Neural progenitor cell (in vitro differentiated cells): Measurements from ENCODE around the gene NT5C2. TPM values are rescaled to one million over a fixed set of nuclear protein-coding genes. Genes with fewer than 3 reads are reported as not detected.

Experiments used
- DNase-seq: peaks from one replicate; pipeline ENCODE4 v3.0.0-alpha.2; 2016; ENCODE audit warnings: low spot score
- H2AFZ ChIP-seq: fragments of 200-600 bp; sonication (generic); replicated peaks from 2 replicates; pipeline ENCODE4 v1.6.1; 2016; ENCODE audit warnings: antibody characterized with exemption
- H3F3A ChIP-seq: fragments of 200-600 bp; sonication (generic); 2 replicates; pipeline ENCODE4 v1.6.1; 2016; ENCODE audit warnings: antibody characterized with exemption, low read depth
- H3K27ac ChIP-seq: fragments of 200-600 bp; sonication (generic); 2 replicates; pipeline ENCODE4 v1.5.1; 2016; ENCODE audit warnings: mild to moderate bottlenecking
- H3K27me3 ChIP-seq: fragments of 200-600 bp; sonication (generic); 2 replicates; pipeline ENCODE4 v1.6.1; 2016; ENCODE audit warnings: mild to moderate bottlenecking, moderate library complexity
- H3K36me3 ChIP-seq: fragments of 200-600 bp; sonication (generic); 2 replicates; pipeline ENCODE4 v1.5.1; 2016
- H3K4me1 ChIP-seq: fragments of 200-600 bp; sonication (generic); 2 replicates; pipeline ENCODE4 v1.6.1; 2016; ENCODE audit warnings: mixed run types
- H3K4me2 ChIP-seq: fragments of 200-600 bp; sonication (generic); 2 replicates; pipeline ENCODE4 v1.6.1; 2016
- H3K4me3 ChIP-seq: fragments of 200-600 bp; sonication (generic); 2 replicates; pipeline ENCODE4 v1.5.1; 2016
- H3K79me2 ChIP-seq: fragments of 200-600 bp; sonication (generic); 2 replicates; pipeline ENCODE4 v1.6.1; 2016; ENCODE audit warnings: low read depth
- H3K9ac ChIP-seq: fragments of 200-600 bp; sonication (generic); 2 replicates; pipeline ENCODE4 v1.6.1; 2016
- H3K9me3 ChIP-seq: fragments of 200-600 bp; sonication (generic); 2 replicates; pipeline ENCODE4 v1.5.1; 2016; ENCODE audit warnings: low read depth
- H4K20me1 ChIP-seq: fragments of 200-600 bp; sonication (generic); 2 replicates; pipeline ENCODE4 v1.6.1; 2016; ENCODE audit warnings: low read depth
- H3K27ac Mint-ChIP-seq: 3 replicates; pipeline ENCODE4 v1.8.0; 2021; ENCODE audit warnings: mixed read lengths
- H3K27me3 Mint-ChIP-seq: 2 replicates; pipeline ENCODE4 v1.8.0; 2022; ENCODE audit warnings: low read depth, mild to moderate bottlenecking, inconsistent platforms, moderate library complexity, mixed read lengths; ENCODE audit not compliant: insufficient read depth
- H3K36me3 Mint-ChIP-seq: 3 replicates; pipeline ENCODE4 v1.8.0; 2021; ENCODE audit warnings: mixed read lengths
- H3K4me1 Mint-ChIP-seq: 3 replicates; pipeline ENCODE4 v1.8.0; 2021; ENCODE audit warnings: mixed read lengths
- H3K4me3 Mint-ChIP-seq: 3 replicates; pipeline ENCODE4 v1.8.0; 2021; ENCODE audit warnings: mild to moderate bottlenecking, moderate library complexity, mixed read lengths
- H3K9me3 Mint-ChIP-seq: 3 replicates; pipeline ENCODE4 v1.8.0; 2020; ENCODE audit warnings: mixed read lengths
- CTCF ChIP-seq: fragments of 200-600 bp; sonication (generic); IDR thresholded peaks from 2 replicates; pipeline ENCODE4 v1.5.1; 2017; ENCODE audit warnings: antibody characterized with exemption, mild to moderate bottlenecking
- EZH2 ChIP-seq: fragments of 200-600 bp; sonication (generic); IDR thresholded peaks from 2 replicates; pipeline ENCODE4 v1.6.1; 2017; ENCODE audit warnings: antibody characterized with exemption, mild to moderate bottlenecking, moderate library complexity
- EZH2phosphoT487 ChIP-seq: fragments of 200-600 bp; sonication (generic); IDR thresholded peaks from 2 replicates; pipeline ENCODE4 v1.6.1; 2017; ENCODE audit warnings: antibody characterized with exemption
- total RNA-seq: library from RNA; depleted of rRNA; stranded (reverse); fragments of >200 nt; gene quantifications from 2 replicates; pipeline ENCODE4 v1.2.3, GENCODE V29; 2015; ENCODE audit warnings: low replicate concordance

The NT5C2 gene
- total RNA-seq, 1 donor from 2014 or later = 63.6 TPM

- Histone ChIP-seq H3K4me3 (no peak overlapping the region), H3F3A (no peaks in the 10 kb centered on the region), H3K4me1 (peaks cover 3% of the 10 kb centered on the region), H3K27me3 (no peaks in the 10 kb centered on the region), H3K4me2 (no peak overlapping the region), H3K9me3 (no peaks in the 10 kb centered on the region), H4K20me1 (no peaks in the 10 kb centered on the region), H3K9ac (no peak overlapping the region), H2AFZ (no peak overlapping the region), H3K36me3 (no peaks in the 10 kb centered on the region), H3K27ac (no peak overlapping the region), H3K79me2 (no peaks in the 10 kb centered on the region)
- no peaks in the 10 kb centered on the region for H3K27me3 Mint-ChIP-seq
- peaks cover 9% of the 10 kb centered on the region for H3K36me3 Mint-ChIP-seq
- H3K27ac Mint-ChIP-seq = no peak overlapping the region
- H3K4me3 Mint-ChIP-seq = no peak overlapping the region
- DNase-seq = no peak
- no peak for TF ChIP-seq EZH2
- H3K4me1 Mint-ChIP-seq = no peaks in the 10 kb centered on the region
- no peaks in the 10 kb centered on the region for H3K9me3 Mint-ChIP-seq
These were observed 89.1 kb downstream of the NT5C2 start for GRCh38 chr10:103103989-103104388.

DNA sequence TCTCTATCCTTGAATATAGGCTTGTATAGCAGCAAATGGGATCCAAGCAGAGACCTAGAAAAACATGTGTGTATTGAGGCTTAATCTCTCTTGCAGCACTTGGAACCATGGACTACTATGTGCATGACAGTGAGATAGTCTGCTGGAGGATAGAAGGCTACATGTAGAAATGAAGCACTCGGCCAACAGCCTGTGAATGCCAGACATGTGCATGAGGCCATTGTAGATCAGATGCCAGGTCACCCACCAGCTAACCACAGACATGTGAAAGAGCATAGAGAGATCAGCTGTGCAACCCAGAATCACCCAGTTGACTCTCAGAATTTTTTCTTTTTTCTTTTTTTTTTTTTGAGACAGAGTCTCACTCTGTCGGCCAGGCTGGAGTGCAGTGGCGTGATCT is 90.9 kb downstream of the NT5C2 start:
- TF ChIP-seq EZH2phosphoT487 (no peak), EZH2 (no peak), CTCF (no peak)
- Histone ChIP-seq H3K9ac (no peak overlapping the region), H3K27me3 (no peaks in the 10 kb centered on the region), H2AFZ (no peak overlapping the region), H3K36me3 (peaks cover 7% of the 10 kb centered on the region), H3K79me2 (no peaks in the 10 kb centered on the region), H4K20me1 (no peaks in the 10 kb centered on the region), H3K9me3 (no peaks in the 10 kb centered on the region), H3K4me2 (no peak overlapping the region), H3K4me1 (peaks cover 3% of the 10 kb centered on the region), H3K4me3 (no peak overlapping the region), H3F3A (no peaks in the 10 kb centered on the region), H3K27ac (no peak overlapping the region)
- no peaks in the 10 kb centered on the region for H3K9me3 Mint-ChIP-seq
- H3K27me3 Mint-ChIP-seq = no peaks in the 10 kb centered on the region
- no peaks in the 10 kb centered on the region for H3K4me1 Mint-ChIP-seq
- H3K36me3 Mint-ChIP-seq = peaks cover 10% of the 10 kb centered on the region
- no peak overlapping the region for H3K4me3 Mint-ChIP-seq
- DNase-seq = no peak
- no peak overlapping the region for H3K27ac Mint-ChIP-seq

GRCh38 chr10:103100620-103101019 is 92.5 kb downstream of the NT5C2 start:
- no peaks in the 10 kb centered on the region for H3K9me3 Mint-ChIP-seq
- peaks cover 14% of the 10 kb centered on the region for H3K36me3 Mint-ChIP-seq
- H3K4me2 ChIP-seq = no peak overlapping the region
- H3K79me2 ChIP-seq = no peaks in the 10 kb centered on the region
- H3K4me3 ChIP-seq = no peak overlapping the region
- H3K27ac ChIP-seq = no peak overlapping the region
- no peaks in the 10 kb centered on the region for H3K9me3 ChIP-seq
- no peaks in the 10 kb centered on the region for H3K27me3 ChIP-seq
- no peaks in the 10 kb centered on the region for H3F3A ChIP-seq
- H3K36me3 ChIP-seq = peaks cover 7% of the 10 kb centered on the region
- H3K9ac ChIP-seq = no peak overlapping the region
- H4K20me1 ChIP-seq = no peaks in the 10 kb centered on the region
- no peaks in the 10 kb centered on the region for H3K27me3 Mint-ChIP-seq
- no peaks in the 10 kb centered on the region for H3K4me1 Mint-ChIP-seq
- DNase-seq = no peak
- H3K27ac Mint-ChIP-seq = no peak overlapping the region
- H3K4me1 ChIP-seq = peaks cover 3% of the 10 kb centered on the region
- no peak overlapping the region for H3K4me3 Mint-ChIP-seq
- H2AFZ ChIP-seq = no peak overlapping the region
- TF ChIP-seq EZH2 = no peak
- TF ChIP-seq CTCF = no peak
- no peak for TF ChIP-seq EZH2phosphoT487

DNA sequence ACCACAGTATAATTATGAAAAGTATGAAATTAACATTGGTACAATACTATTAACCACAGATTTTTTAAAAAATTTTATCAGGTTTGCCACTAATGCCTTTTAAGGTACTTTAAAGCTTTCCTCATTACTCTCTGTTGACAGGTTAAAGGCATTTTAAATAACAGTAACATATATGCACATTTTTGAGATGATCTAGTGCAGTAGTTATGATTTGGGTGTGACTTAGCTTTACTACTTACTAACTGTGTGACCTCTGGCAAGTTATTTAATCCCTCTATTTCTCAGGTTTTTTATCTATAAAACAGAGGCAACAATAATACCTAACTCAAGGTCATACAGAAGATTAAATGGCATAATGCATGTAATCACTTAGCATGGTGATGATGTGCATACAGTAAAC is 94.8 kb downstream of the NT5C2 start:
- no peaks in the 10 kb centered on the region for H3K9me3 Mint-ChIP-seq
- TF ChIP-seq CTCF (no peak), EZH2 (no peak), EZH2phosphoT487 (no peak)
- H3K36me3 ChIP-seq = peaks cover 7% of the 10 kb centered on the region
- H3K27ac ChIP-seq = no peak overlapping the region
- H3K9me3 ChIP-seq = no peaks in the 10 kb centered on the region
- no peak overlapping the region for H3K27ac Mint-ChIP-seq
- no peak overlapping the region for H3K9ac ChIP-seq
- no peaks in the 10 kb centered on the region for H3K27me3 Mint-ChIP-seq
- H3K4me3 Mint-ChIP-seq = no peak overlapping the region
- H3K79me2 ChIP-seq = no peaks in the 10 kb centered on the region
- H3K27me3 ChIP-seq = no peaks in the 10 kb centered on the region
- peaks cover 3% of the 10 kb centered on the region for H3K4me1 ChIP-seq
- no peak overlapping the region for H3K4me3 ChIP-seq
- H4K20me1 ChIP-seq = no peaks in the 10 kb centered on the region
- no peak overlapping the region for H3K4me2 ChIP-seq
- no peaks in the 10 kb centered on the region for H3F3A ChIP-seq
- H3K36me3 Mint-ChIP-seq = peaks cover 16% of the 10 kb centered on the region
- no peak for DNase-seq
- no peaks in the 10 kb centered on the region for H3K4me1 Mint-ChIP-seq
- H2AFZ ChIP-seq = no peak overlapping the region
